HUES6 (cell line): ENCODE data around the gene BNIP2.

Experiments used
- H3K27ac ChIP-seq: 2 replicates; pipeline ENCODE4 v1.7.0; 2013; ENCODE audit warnings: low read depth, mild to moderate bottlenecking, low read length, inconsistent platforms
- H3K27me3 ChIP-seq: 2 replicates; pipeline ENCODE4 v1.6.1; 2013; ENCODE audit warnings: low read length; ENCODE audit not compliant: control insufficient read depth, insufficient read depth
- H3K36me3 ChIP-seq: 2 replicates; pipeline ENCODE4 v1.6.1; 2013; ENCODE audit warnings: low read length; ENCODE audit not compliant: control insufficient read depth, insufficient read depth
- H3K4me1 ChIP-seq: 2 replicates; pipeline ENCODE4 v1.6.1; 2013; ENCODE audit warnings: low read length; ENCODE audit not compliant: control insufficient read depth, insufficient read depth
- H3K4me3 ChIP-seq: 2 replicates; pipeline ENCODE4 v1.5.1; 2013; ENCODE audit warnings: low read depth, low read length
- H3K9ac ChIP-seq: one replicate; pipeline ENCODE4 v1.6.1; 2013; ENCODE audit warnings: mild to moderate bottlenecking, low read length
- H3K9me3 ChIP-seq: 2 replicates; pipeline ENCODE4 v1.6.1; 2013; ENCODE audit warnings: low read depth, low read length; ENCODE audit not compliant: control insufficient read depth, insufficient read depth

Gene BNIP2

GRCh38 chr15:59636184-59636583 lies 52.9 kb downstream of the BNIP2 start:
- no peak overlapping the region for H3K4me3 ChIP-seq

GRCh38 chr15:59632714-59633113 lies 56.4 kb downstream of the BNIP2 start:
- H3K4me3 ChIP-seq = no peak overlapping the region

More at GRCh38 chr15:59636184-59636583, 52.9 kb downstream of the BNIP2 start:
- no peak overlapping the region for H3K27ac ChIP-seq
- H3K4me1 ChIP-seq = peaks cover 2% of the 10 kb centered on the region; the same call in 1 of the 2 replicates
- no peaks in the 10 kb centered on the region for H3K27me3 ChIP-seq
- no peak overlapping the region for H3K9ac ChIP-seq
- peaks cover 31% of the 10 kb centered on the region for H3K36me3 ChIP-seq
- H3K9me3 ChIP-seq = no peaks in the 10 kb centered on the region

GRCh38 chr15:59622289-59622688 lies 66.8 kb downstream of the BNIP2 start:
- Histone ChIP-seq H3K4me3 (no peak overlapping the region), H3K9me3 (no peaks in the 10 kb centered on the region), H3K27ac (no peak overlapping the region), H3K9ac (no peak overlapping the region), H3K36me3 (no peaks in the 10 kb centered on the region), H3K4me1 (no peaks in the 10 kb centered on the region), H3K27me3 (peaks cover 8% of the 10 kb centered on the region; the same call in 1 of the 2 replicates)

More at GRCh38 chr15:59632714-59633113, 56.4 kb downstream of the BNIP2 start:
- Histone ChIP-seq H3K9ac (no peak overlapping the region), H3K36me3 (peaks cover 3% of the 10 kb centered on the region; the same call in 1 of the 2 replicates), H3K27me3 (no peaks in the 10 kb centered on the region), H3K27ac (no peak overlapping the region), H3K9me3 (no peaks in the 10 kb centered on the region), H3K4me1 (peaks cover 2% of the 10 kb centered on the region; the same call in 1 of the 2 replicates)

GRCh38 chr15:59618406-59618805 lies 70.7 kb downstream of the BNIP2 start:
- Histone ChIP-seq H3K4me1 (no peaks in the 10 kb centered on the region), H3K27me3 (peaks cover 3% of the 10 kb centered on the region; the same call in 1 of the 2 replicates), H3K9me3 (no peaks in the 10 kb centered on the region), H3K4me3 (no peak overlapping the region), H3K36me3 (no peaks in the 10 kb centered on the region), H3K9ac (no peak overlapping the region), H3K27ac (no peak overlapping the region)

GRCh38 chr15:59616379-59616778 lies 72.7 kb downstream of the BNIP2 start:
- Histone ChIP-seq H3K4me3 (no peak overlapping the region), H3K9ac (no peak overlapping the region), H3K36me3 (no peaks in the 10 kb centered on the region), H3K27ac (no peak overlapping the region), H3K4me1 (no peaks in the 10 kb centered on the region), H3K27me3 (peaks cover 3% of the 10 kb centered on the region; the same call in 1 of the 2 replicates), H3K9me3 (no peaks in the 10 kb centered on the region)

GRCh38 chr15:59615661-59616060 lies 73.5 kb downstream of the BNIP2 start:
- Histone ChIP-seq H3K9ac (no peak overlapping the region), H3K4me1 (no peaks in the 10 kb centered on the region), H3K27ac (no peak overlapping the region), H3K36me3 (no peaks in the 10 kb centered on the region), H3K4me3 (no peak overlapping the region), H3K9me3 (no peaks in the 10 kb centered on the region), H3K27me3 (peaks cover 3% of the 10 kb centered on the region; the same call in 1 of the 2 replicates)

GRCh38 chr15:59614153-59614552 lies 75.0 kb downstream of the BNIP2 start:
- Histone ChIP-seq H3K36me3 (no peaks in the 10 kb centered on the region), H3K9ac (no peak overlapping the region), H3K4me3 (no peak overlapping the region), H3K4me1 (no peaks in the 10 kb centered on the region), H3K27ac (no peak overlapping the region), H3K27me3 (peaks cover 3% of the 10 kb centered on the region; the same call in 1 of the 2 replicates), H3K9me3 (no peaks in the 10 kb centered on the region)

- Histone ChIP-seq H3K27ac (no peak within 1 kb of the TSS), H3K4me1 (no peaks in the 10 kb centered on the region), H3K9ac (no peak within 1 kb of the TSS), H3K27me3 (no peaks in the 10 kb centered on the region), H3K36me3 (no peaks in the 10 kb centered on the region), H3K4me3 (no peak within 1 kb of the TSS), H3K9me3 (no peaks in the 10 kb centered on the region)
These were observed 77.6 kb downstream of the BNIP2 start, which contains the start of gene GCNT3 for GRCh38 chr15:59611276-59612260. GCNT3 (plus strand) TSS chr15:59611783; CDS start chr15:59618239, 6,456 bp downstream.

GRCh38 chr15:59609730-59610712 lies 79.1 kb downstream of the BNIP2 start:
- no peak overlapping the region for H3K9ac ChIP-seq
- H3K36me3 ChIP-seq = no peaks in the 10 kb centered on the region
- H3K27ac ChIP-seq = no peak overlapping the region
- no peak overlapping the region for H3K4me3 ChIP-seq
- peaks cover 1% of the 10 kb centered on the region for H3K9me3 ChIP-seq
- H3K4me1 ChIP-seq = no peaks in the 10 kb centered on the region
- H3K27me3 ChIP-seq = no peaks in the 10 kb centered on the region
